Rectal smooth muscle tissue (tissue), 1 donor: ENCODE results near the gene RTRAF.

Experiments used
- H3K27ac ChIP-seq: one replicate; pipeline ENCODE4 v1.7.0; 2013; ENCODE audit warnings: low read depth, low read length, inconsistent platforms
- H3K27me3 ChIP-seq: one replicate; pipeline ENCODE4 v1.7.0; 2013; ENCODE audit warnings: low read length; ENCODE audit not compliant: control insufficient read depth, insufficient read depth
- H3K36me3 ChIP-seq: one replicate; pipeline ENCODE4 v1.7.0; 2013; ENCODE audit warnings: low read length; ENCODE audit not compliant: control insufficient read depth, insufficient read depth
- H3K4me1 ChIP-seq: one replicate; pipeline ENCODE4 v1.7.0; 2013; ENCODE audit warnings: low read length; ENCODE audit not compliant: control insufficient read depth, insufficient read depth
- H3K4me3 ChIP-seq: one replicate; pipeline ENCODE4 v1.7.0; 2013; ENCODE audit warnings: low read length
- H3K9ac ChIP-seq: one replicate; pipeline ENCODE4 v1.7.0; 2013; ENCODE audit warnings: low read length

Gene RTRAF

GRCh38 chr14:51989293-51990234, at the start of gene RTRAF:
Gene RTRAF (plus strand): TSS chr14:51989546. CDS start chr14:51989640, 94 bp downstream.
- peaks cover 7% of the 10 kb centered on the region for H3K4me1 ChIP-seq
- no peaks in the 10 kb centered on the region for H3K27me3 ChIP-seq
- peak within 1 kb of the TSS; percentile 66 for H3K4me3 ChIP-seq
- peaks cover 3% of the 10 kb centered on the region for H3K36me3 ChIP-seq
- peak within 1 kb of the TSS; percentile 85 for H3K9ac ChIP-seq
- H3K27ac ChIP-seq: peak within 1 kb of the TSS; percentile 87

GRCh38 chr14:51939755-51940301, 49.5 kb upstream of the RTRAF start:
- Histone ChIP-seq H3K9ac (no peak overlapping the region), H3K36me3 (no peaks in the 10 kb centered on the region), H3K4me3 (no peak overlapping the region), H3K27me3 (no peaks in the 10 kb centered on the region), H3K4me1 (peaks cover 2% of the 10 kb centered on the region), H3K27ac (peak overlapping the region; percentile 48)

GRCh38 chr14:51942971-51943370, 46.4 kb upstream of the RTRAF start:
- H3K4me1 ChIP-seq: no peaks in the 10 kb centered on the region
- H3K27ac ChIP-seq: no peak overlapping the region
- H3K27me3 ChIP-seq: no peaks in the 10 kb centered on the region
- no peak overlapping the region for H3K4me3 ChIP-seq
- no peak overlapping the region for H3K9ac ChIP-seq
- no peaks in the 10 kb centered on the region for H3K36me3 ChIP-seq

GRCh38 chr14:51950007-51950406, 39.3 kb upstream of the RTRAF start:
- no peak overlapping the region for H3K27ac ChIP-seq
- H3K4me3 ChIP-seq: no peak overlapping the region
- H3K4me1 ChIP-seq: no peaks in the 10 kb centered on the region

GRCh38 chr14:51951656-51952055, 37.7 kb upstream of the RTRAF start:
- Histone ChIP-seq H3K4me1 (no peaks in the 10 kb centered on the region), H3K9ac (no peak overlapping the region), H3K4me3 (no peak overlapping the region), H3K36me3 (peaks cover 3% of the 10 kb centered on the region), H3K27ac (no peak overlapping the region), H3K27me3 (no peaks in the 10 kb centered on the region)

More at GRCh38 chr14:51950007-51950406, 39.3 kb upstream of the RTRAF start:
- Histone ChIP-seq H3K27me3 (no peaks in the 10 kb centered on the region), H3K36me3 (peaks cover 3% of the 10 kb centered on the region), H3K9ac (no peak overlapping the region)

- Histone ChIP-seq H3K4me3 (no peak overlapping the region), H3K27me3 (no peaks in the 10 kb centered on the region), H3K4me1 (no peaks in the 10 kb centered on the region), H3K36me3 (peaks cover 7% of the 10 kb centered on the region), H3K9ac (no peak overlapping the region), H3K27ac (no peak overlapping the region)
Measured at GRCh38 chr14:51954031-51954430, 35.3 kb upstream of the RTRAF start.

- H3K4me1 ChIP-seq: no peaks in the 10 kb centered on the region
- no peak overlapping the region for H3K4me3 ChIP-seq
- peaks cover 7% of the 10 kb centered on the region for H3K36me3 ChIP-seq
- H3K27me3 ChIP-seq: no peaks in the 10 kb centered on the region
- H3K27ac ChIP-seq: no peak overlapping the region
- no peak overlapping the region for H3K9ac ChIP-seq
Measured at GRCh38 chr14:51954657-51955056, 34.7 kb upstream of the RTRAF start.

- peaks cover 7% of the 10 kb centered on the region for H3K36me3 ChIP-seq
- H3K4me3 ChIP-seq: no peak overlapping the region
- H3K4me1 ChIP-seq: peaks cover 4% of the 10 kb centered on the region
- H3K27ac ChIP-seq: no peak overlapping the region
- H3K27me3 ChIP-seq: no peaks in the 10 kb centered on the region
- H3K9ac ChIP-seq: no peak overlapping the region
Measured at GRCh38 chr14:51957950-51958349, 31.4 kb upstream of the RTRAF start.

- no peak overlapping the region for H3K27ac ChIP-seq
- H3K4me1 ChIP-seq: peaks cover 7% of the 10 kb centered on the region
- no peak overlapping the region for H3K4me3 ChIP-seq
- H3K36me3 ChIP-seq: peaks cover 4% of the 10 kb centered on the region
- H3K9ac ChIP-seq: no peak overlapping the region
- no peaks in the 10 kb centered on the region for H3K27me3 ChIP-seq
Measured at GRCh38 chr14:51959928-51960327, 29.4 kb upstream of the RTRAF start.

GRCh38 chr14:51960866-51961265, 28.5 kb upstream of the RTRAF start:
- Histone ChIP-seq H3K27ac (no peak overlapping the region), H3K27me3 (no peaks in the 10 kb centered on the region), H3K4me1 (peaks cover 7% of the 10 kb centered on the region), H3K4me3 (no peak overlapping the region), H3K9ac (no peak overlapping the region), H3K36me3 (peaks cover 4% of the 10 kb centered on the region)

- H3K4me1 ChIP-seq: peaks cover 7% of the 10 kb centered on the region
- H3K4me3 ChIP-seq: no peak overlapping the region
- H3K27me3 ChIP-seq: no peaks in the 10 kb centered on the region
- peaks cover 4% of the 10 kb centered on the region for H3K36me3 ChIP-seq
- no peak overlapping the region for H3K27ac ChIP-seq
- H3K9ac ChIP-seq: no peak overlapping the region
Measured at GRCh38 chr14:51962711-51963110, 26.6 kb upstream of the RTRAF start.

- peaks cover 7% of the 10 kb centered on the region for H3K4me1 ChIP-seq
- H3K27ac ChIP-seq: peak overlapping the region; percentile 62
- no peak overlapping the region for H3K4me3 ChIP-seq
- H3K36me3 ChIP-seq: peaks cover 4% of the 10 kb centered on the region
- no peak overlapping the region for H3K9ac ChIP-seq
- no peaks in the 10 kb centered on the region for H3K27me3 ChIP-seq
Measured at GRCh38 chr14:51963286-51963685, 26.1 kb upstream of the RTRAF start.
